ENCODE measurements around the gene HASPIN.

The HASPIN gene

DNA sequence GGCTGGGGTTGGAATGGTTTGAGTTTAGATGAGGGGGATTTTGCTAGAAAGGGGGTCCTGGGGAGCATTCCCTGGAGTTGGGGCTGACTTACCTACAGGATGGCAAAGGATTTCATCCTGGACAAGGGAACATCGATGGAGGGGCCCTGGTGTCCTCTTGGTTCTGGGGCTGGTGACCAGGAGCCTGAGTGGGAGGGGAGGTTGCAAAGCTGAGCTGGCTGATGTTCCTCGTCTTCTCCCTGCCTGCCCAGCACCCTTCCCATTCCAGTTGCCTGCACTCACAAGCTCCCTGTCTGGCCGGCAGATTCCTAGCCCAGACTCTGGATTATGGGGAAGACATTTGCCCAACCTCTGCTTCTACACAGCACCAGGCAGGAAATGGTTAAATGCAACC lies 40.1 kb downstream of the HASPIN start:
- DNase-seq (ENCODE audit: low read depth in 2 of 2) = no peak

DNA sequence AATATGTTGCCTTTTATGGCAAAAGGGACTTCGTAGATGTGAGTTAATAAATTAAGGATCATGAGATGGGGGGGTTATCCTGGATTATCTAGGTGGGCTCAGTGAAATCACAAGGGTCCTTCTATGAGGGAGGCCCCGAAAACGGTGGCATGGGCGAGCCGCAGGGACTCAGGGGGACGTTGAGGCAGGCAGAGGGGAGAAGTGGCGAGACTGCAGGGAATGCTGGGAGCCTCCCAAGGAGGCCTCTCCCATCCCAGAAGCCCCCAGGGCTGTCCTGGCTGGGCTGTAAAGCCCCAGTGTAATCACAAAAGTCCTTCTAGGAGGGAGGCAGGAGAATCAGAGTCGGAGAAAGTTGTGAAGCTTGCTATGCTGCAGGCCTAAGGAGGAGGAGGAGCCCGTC lies 42.3 kb downstream of the HASPIN start:
- DNase-seq (ENCODE audit: low read depth in 2 of 2) = no peak

DNA sequence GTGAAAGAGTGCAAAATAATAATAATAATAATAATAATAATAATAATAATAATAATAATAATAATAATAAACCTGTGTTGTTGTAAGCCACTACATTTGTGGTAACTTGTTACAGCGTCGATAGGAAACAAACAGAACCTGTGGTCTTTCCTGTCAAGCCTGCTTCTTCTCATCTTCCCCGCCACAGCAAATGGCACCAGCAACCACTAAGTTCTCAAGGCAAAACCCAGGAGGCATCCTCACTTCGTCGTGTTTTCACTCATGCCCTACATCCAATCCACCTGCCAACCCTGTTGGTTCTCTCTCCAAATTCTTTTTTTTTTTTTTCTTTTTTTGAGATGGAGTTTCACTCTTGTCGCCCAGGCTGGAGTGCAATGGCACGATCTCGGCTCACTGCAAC lies 43.1 kb downstream of the HASPIN start:
- DNase-seq (ENCODE audit: low read depth in 2 of 2) = no peak

DNA sequence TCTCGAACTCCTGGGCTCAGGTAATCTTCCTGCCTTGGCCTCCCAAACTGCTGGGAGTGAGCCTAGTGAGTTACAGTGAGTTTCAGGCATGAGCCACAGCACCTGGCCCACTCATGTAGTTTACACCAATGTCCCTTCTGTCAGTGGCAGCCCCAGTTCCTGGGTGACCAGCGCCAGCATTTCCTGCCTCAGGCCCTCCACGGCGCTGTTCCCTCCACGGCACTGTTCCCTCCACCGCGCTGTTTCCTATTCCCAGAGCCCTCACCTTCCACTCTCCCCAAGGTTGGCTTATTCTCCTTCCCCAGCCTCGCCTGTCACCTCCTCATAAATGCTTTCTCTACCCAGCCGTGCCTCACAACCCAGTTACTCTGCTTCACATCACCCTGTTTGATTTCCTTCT lies 44.6 kb downstream of the HASPIN start:
- DNase-seq (ENCODE audit: low read depth in 2 of 2) = no peak

DNA sequence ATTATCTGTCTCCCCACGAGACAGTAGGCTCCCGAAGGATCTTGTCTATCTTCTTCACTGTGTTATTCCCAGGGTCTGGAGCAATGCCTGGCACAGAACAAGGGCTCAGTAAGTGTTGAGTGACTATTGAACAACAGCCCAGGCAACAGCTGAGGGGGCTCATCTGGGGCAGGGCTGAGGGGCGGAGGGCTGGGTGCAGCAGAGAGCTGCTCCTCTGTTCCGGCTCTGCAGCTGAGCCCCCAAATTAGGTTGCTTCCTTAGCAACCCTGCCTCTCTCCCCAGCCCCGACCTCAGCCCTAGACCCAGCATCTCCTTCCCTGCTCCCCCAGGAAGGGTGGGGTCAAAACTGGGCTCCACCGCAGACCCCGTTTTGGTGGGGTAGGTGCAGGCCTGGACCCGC lies 45.1 kb downstream of the HASPIN start:
- no peak for DNase-seq (ENCODE audit: low read depth in 2 of 2)

DNA sequence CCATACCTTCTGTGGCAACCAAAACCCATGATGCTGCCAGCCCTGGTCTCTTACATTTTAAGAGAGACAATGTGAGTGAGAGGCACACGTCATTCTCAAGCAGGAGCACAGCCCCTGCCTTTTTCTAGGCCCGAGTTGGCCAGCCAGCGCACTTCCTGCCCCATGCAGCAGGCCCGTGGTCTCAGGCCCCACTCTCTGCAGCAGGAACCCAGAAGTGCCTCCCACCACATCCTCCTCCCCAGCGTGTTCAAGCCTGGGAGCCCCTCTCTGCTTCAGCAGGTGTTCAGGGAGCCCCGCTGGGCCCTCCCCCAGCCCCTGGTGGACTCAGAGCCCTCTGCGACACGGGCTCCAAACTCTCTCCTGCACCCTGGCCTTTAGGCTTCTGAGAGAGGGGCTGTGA lies 46.8 kb downstream of the HASPIN start:
- no peak for DNase-seq (ENCODE audit: low read depth in 2 of 2)

DNA sequence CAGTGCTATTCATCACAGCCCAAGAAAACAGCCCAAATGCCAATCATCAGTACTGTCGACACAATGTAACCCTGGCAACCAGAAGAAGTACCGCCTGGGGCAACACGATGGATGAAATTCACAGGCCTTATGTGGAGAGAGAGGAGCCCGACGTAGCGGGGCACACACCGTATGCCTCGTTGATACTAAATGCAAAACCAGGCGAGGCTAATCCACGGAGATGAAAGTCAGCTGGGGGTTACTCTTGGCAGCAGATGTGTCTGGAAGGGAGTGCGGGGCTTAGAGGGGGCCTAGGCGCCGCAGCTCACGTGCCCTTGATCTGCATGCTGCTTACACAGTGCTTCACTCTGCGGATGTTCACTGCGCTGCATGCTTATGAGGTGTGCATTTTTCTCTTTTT lies 47.4 kb downstream of the HASPIN start:
- DNase-seq (ENCODE audit: low read depth in 2 of 2) = no peak

DNA sequence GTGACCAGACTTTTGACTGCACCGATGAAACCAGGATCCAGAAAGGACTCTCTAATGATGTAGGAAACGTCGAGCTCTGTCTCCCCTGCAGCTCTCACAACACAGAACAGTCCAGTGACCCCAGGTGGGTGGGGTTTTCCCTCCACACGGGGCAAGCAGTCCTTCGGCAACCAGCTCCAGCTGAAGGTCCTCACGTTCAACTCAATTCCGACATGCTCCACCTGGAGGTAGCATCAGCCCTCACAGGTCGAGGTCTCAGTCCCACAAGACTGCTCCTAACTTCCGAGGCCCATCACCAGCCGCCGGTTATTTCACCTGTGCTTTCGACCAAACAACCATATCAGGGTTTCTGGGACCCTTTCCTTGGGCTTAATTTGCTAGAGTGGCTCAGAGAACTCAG lies 49.1 kb downstream of the HASPIN start:
- no peak for DNase-seq (ENCODE audit: low read depth in 2 of 2)

DNA sequence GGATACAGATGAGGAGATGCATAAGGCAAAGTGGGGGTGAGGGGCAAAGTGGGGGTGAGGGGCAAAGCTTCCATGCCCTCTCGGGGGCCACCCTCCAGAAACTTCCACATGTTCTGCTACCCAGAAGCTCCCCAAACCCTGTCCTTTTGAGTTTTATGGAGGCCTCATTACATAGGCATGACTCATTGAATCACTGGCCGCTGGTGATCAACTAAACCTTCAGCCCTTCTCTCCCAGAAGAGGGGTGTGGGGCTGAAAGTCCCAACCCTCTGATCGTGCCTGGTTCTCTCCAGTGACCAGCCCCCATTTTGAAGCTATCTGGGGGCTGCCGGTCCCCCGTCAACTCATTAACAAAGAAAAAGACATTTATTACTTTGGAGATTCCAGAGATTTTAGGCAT lies 49.8 kb downstream of the HASPIN start:
- no peak for DNase-seq (ENCODE audit: low read depth in 2 of 2)

DNA sequence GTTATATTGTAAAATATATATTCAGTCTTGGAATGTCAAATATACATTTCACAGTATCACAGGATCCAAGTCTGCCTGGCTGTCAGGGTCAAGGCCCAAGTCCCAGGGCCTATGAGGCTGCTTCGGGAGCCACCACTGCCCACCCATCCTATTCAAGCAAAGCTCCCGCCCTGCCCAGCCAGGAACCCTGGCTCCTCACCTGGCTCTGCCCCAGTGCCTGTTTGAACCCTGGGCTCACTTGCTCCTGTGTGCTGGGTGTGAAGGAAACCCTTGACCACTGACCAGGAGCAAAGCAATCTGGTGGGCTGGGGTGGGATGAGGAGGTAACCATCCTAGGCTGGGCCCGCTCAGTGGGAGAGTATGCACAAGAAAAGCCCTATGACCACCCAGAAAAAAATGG lies 50.3 kb downstream of the HASPIN start:
- DNase-seq (ENCODE audit: low read depth in 2 of 2) = no peak

Measured in stimulated activated CD4-positive, alpha-beta T cell treated with anti-CD3 and anti-CD28 coated beads, Interleukin-12 subunit alpha, Interleukin-12 subunit beta, amount 100 ng/mL, for 24 hours (primary cell).